ENCODE results near the gene TUBA3E.
"Not testable (repeated sequence)": the region's sequence is repeated elsewhere in the genome, so short reads cannot be mapped to it uniquely, and the experiment has no call there.

Gene TUBA3E

DNA sequence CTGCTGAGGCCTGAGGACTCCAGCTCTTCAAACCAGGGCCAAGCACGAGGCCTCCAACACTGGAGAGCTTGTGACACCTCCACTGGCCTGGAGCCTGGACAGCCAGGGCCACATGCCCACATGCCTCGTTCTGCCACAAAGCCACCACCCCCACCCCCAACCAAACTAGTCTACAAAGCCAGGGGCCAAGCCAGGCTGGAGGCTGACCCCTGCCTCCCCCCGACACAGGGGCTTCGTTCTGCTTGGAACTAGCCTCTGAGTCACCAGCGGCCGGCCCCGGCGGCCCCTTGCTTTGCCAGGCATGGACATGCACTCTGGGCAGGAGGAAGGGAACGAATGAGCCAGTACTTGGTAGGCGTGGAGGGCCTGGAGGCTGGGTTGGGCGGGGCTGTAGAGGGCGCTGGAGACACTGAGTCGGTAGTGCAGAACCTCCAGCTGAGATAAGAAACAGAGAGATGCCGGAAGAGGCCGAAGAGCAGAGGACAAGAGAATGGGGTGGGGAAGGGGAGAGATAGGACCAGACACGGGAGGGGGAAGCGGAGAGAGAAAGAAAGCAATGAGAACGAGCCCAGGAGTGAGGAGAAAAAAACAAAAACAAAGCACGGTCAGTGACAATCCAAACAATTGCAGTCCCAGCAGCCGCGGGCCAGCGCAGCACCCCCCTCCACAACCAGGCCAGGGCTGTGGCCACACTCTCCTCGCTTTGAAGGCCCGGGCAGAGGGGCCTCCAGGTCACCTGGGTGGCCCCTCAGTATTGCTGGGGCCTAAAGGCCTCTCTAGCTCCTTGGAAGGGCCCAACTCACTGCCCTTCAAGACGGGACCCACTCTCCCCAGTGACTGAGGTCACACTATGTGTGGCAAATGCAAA is 37.2 kb downstream of the TUBA3E start:
- DNase-seq = not testable (repeated sequence)

DNA sequence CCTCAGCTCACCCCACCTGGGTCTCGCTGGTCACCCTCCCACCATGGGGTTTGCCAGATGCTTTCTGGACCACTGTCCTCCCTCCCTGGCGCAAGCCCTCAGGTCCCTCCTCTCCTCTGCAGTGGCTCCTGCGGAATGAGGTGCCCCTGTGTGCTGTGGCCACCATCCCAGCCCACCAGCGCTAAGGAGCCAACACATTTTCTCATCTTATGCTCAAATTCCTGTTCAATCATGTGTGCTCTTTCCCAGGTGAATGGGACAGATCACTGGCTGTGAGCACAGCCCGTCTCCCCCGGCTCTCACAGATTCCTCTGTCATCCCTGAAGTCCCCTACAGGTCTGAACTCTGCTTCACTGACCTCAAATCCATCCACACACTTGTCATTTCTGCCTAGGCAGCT is 38.1 kb downstream of the TUBA3E start:
- no peak for DNase-seq

DNA sequence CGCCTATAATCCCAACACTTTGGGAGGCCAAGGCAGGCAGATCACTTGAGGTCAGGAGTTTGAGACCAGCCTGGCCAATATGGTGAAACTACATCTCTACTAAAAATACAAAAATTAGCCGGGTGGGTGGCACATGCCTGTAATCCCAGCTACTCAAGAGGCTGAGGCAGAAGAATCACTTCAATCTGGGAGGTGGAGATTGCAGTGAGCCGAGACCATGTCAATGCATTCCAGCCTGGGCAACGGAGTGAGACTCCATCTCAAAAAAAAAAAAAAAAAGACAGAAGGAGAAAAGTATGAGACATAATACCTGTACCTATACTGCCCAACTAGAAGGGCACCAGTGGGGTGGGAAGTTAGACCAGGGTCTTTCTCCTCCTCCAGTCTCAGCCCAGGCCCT is 38.9 kb downstream of the TUBA3E start:
- not testable (repeated sequence) for DNase-seq

DNA sequence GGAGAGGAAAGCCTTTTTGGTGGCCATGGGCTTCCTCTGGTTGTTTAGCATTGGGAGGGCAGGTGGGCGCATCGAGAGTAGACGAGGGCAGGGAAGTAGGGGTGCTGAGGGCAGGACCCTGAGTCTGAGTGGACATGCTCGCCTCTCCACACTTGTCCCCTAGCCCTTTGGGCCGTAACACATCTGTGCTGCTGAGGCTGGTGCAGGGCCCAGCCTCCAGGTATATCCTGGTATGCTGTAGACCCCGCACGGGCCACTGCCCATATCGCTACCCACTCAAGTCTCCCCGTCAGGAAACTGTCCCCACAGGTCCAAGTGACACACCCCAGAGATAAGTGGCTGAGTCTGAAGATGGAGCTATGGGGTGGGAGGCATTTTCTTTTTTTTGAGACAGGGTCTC is 39.6 kb downstream of the TUBA3E start:
- no peak for DNase-seq

DNA sequence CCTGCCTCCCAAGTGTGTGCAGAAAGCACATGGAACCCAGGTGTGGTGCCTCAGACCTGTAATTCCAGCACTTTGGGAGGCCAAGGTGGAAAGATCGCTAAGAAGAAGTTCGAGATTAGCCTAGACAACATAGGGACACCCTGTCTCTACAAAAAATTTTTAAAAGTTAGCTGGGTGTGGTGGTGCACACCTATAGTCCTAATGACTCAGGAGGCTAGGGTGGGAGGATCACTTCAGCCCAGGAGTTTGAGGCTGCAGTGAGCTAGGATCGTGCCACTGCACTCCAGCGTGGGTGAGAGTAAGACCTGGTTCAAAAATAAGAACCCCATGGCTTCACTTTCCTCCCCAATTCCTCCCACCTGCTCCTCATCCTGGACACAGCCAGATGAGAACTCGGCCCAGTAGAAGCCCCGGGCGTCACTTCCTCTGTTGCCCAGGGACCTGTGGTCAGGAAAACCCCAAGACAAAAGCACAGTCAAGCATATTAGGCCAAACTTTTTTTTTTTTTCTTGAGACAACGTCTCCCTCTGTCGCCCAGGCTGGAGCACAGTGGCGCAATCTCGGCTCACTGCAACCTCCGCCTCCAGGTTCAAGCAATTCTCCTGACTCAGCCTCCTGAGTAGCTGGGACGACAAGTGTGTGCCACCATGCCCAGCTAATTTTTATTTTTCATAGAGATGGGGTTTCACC is 40.3 kb downstream of the TUBA3E start:
- not testable (repeated sequence) for DNase-seq

DNA sequence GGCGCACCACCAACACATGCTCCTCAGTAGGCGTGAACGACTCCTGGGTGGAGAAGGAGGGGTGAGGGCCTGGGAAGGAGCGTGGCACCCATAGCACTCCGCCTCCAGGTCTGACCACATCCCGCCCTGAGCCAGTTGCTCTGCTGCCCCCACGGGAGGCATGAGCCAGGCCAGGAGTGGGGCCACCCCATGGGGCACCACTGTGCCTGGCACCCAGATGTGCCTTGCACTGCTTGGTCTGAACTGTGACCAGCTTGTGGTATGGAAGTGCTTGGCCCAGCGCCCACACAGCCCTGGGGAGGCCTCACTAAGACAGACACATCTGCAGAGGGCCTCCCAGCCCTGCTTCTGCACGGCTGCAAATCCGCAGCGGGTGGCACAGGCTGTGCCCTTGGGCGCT is 40.9 kb downstream of the TUBA3E start:
- DNase-seq = not testable (repeated sequence)

DNA sequence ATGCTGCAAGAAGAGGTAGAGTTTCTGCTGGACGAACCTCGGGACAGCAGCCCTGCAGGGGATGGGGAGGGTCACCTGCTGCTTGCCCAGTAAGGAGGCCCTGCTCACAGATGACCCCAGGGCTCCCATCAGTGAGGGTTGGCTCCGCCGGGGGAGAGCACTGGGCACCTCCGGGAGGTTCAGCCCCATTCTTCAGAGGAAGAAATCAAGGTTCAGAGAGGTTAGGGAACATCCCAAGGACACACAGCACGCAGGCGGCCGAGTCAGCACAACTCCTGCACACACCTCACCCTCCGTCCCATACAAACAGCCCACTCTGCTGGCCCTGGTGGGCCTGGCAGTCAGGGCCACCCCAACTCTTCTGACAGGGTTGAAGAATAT is 41.6 kb downstream of the TUBA3E start:
- no peak for DNase-seq

DNA sequence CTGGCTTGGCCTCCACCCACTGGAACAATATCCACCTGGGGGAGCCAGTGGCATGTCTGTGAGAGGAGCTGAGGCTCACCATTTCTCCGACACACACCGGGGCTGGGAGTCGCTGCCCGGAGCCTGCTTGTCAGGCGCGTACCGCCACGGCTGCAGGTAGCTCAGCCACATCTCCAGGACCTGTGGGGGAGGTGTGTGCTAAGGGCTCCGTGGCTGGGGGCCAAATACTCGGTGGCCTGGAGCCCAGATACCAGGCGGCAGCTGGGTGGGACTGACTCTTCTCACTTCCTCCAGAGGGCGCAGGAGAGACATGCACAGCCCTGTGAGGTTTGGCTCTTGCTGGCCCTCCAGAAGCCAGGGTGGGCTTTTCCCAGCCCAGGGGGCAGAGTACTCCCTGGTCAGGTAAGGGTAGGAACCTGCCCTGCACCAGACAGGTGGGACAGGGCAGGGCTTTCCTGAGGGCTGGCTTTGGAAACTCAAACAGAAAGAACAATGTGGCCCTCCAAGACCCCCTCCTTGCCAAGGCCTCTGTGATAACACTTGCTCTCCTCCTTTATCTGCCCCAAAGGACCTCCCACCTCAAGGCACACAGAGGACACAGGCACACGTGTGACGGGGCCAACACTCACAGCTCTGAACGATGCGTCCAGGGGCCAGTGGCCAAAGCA is 42.1 kb downstream of the TUBA3E start:
- DNase-seq = peak; percentile 19

DNA sequence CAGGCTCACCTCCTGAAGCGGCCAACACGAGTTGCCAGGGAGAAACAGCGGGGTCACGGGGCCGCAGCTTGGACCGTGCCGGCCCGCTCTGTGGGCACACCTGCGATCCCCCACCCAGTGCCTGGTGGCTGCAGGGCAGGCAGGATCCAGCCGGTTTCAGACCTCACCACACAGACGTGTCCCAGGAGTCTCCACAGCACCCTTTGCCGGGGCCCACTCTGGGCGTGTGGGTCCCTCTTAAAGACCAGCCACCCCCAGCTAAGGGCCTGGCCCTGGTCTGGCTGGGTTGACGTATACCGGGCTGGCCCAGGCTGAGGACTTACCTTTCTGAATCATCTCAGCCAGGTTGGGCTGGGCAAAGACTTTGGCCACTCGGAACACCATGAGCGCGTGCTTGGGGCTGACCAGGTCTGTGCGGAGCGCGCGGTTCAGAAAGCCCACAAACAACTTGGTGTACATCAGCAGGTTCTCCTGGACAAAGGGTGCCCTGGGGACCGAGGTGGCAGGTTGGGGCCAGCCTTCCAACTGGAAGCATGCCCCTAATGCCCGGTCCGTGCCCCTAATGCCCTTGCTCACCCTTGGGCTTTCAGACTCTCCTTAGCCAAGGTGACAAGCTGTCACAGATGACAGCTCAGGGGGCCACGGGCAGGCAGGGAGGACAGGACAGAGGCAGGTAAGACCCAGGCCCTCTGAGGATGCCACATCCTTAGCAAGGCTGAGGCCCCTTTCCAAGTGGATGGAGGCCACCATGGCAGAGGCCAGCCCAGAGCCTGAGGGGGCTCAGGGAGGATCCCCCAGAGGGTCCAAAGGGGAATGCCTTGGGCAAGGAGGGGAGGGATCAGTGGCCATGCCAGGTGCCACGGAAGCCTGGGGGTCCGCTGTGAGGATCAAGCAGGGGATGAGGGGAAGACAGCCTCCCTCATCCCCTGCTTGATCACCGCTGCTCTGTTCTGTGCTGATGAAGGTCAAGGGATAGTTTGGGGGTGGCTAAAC is 43.2 kb downstream of the TUBA3E start:
- no peak for DNase-seq

DNA sequence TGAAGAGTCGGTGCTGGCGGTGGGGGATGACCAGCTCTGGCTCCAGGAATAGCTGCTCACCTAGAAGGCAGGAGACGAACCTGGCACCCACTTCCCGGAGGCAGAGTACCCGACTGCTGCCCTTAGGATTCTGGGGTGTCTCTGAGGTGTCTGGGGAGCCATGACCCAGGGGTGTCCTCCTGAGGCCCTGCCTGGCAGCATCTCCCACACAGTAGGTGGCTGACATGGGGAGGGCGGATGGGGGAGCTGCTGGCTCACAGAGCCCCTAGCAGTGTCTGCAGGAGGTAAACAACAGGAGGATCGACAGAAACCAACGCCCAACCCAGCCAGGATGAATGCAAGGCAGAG is 43.8 kb downstream of the TUBA3E start:
- DNase-seq = not testable (repeated sequence)

DNA sequence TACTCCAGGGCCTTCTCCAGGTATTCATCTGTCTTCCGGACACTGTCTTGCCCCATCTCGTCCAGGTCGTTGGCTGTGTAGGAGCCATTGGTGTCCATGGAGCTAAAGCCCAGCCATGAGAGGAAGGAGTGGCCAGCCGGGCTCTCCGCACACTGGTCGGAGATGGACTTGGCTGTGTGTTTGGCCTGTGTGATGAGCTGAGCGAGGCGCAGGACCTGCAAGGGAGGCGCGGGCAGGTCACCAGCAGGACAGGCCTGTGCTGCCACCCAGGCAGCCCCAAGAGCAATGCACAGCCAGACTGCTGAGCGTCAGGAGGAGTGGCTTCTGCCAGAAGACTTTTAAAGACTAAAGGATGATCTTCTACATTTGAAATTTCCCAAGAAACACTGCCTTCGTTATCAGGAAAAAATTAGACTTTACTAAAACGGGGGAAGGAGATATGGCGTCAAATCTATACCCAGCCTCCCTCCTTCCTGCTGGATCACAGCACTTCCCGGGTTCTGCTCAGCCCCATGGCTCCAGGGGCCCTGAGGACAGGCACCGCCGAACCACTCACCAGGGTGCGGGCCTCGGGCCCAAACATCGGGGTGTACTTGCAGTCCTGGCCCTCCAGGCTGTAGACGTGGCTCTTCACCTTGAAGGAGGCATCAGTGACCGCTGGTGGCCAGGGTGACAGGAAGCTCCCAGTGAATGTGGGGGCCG is 44.4 kb downstream of the TUBA3E start:
- DNase-seq = not testable (repeated sequence)

DNA sequence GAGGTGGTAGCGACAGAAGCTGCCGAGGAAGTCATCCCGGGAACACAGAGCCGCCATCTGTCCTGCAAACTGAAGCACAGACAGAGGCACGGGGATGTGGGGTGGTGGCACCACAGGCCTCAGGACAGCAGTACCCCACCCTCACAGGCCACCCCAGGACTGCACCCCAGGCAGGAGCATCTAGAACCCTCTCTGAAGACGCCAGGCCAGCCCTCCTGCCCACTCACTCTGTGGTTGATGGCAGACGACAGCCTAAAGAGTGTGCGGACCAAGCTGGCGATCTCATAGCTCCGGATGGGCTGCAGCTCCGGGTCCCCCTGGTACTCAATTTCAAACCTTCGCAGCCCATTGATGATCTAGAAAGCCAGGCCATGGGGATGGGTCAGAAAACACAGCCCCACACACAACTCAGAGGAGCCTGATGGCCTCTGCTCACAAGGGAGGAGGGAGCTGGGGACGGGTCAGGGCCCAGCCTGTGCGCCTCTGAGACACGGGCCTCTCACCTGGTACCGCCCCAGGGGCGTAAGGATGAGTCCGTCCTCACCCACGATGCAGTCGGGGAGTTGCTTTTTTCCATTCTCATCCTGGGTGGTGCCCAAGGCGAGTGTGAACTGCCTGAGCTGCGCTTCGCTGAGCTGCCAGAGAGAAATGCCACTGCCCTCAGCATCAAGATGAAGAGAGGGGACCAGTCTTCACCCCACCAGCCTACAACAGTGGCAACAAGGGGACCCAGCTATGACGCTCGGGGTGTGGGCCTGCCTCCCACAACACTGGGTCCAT is 45.2 kb downstream of the TUBA3E start:
- DNase-seq = no peak

DNA sequence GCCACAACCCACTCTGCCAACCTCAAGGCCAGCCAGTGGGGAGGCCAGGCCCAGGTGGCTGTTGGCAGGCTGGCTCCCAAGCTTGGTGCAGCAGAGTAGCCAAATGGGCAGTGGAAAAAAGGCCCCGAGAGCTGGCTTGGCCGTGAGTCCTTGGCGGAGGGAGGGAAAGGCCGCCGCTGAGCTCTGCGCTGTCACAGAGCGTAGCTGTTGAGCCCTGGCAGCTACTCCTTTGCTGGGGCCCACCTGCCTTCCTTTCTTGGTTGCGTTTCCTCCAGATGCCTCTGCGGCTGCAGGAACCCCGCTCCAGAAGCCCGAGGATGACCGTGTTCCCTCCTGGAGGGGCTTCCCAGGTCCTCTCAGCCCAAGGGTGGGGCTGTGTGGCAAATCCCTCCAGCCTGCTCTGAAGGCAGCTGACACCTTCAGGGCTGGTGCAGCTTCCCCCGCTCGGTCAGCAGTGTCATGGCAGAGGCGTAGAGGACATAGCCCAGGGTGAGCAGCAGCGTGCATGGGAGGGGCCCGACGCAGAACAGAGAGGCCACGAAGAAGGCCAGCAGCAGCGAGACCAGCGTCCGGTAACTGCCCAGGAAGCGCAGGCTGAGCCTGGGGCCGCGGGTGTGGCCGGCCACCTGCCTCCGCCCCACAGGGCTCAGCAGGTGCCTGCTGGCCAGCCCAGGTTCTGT is 46.0 kb downstream of the TUBA3E start:
- not testable (repeated sequence) for DNase-seq

DNA sequence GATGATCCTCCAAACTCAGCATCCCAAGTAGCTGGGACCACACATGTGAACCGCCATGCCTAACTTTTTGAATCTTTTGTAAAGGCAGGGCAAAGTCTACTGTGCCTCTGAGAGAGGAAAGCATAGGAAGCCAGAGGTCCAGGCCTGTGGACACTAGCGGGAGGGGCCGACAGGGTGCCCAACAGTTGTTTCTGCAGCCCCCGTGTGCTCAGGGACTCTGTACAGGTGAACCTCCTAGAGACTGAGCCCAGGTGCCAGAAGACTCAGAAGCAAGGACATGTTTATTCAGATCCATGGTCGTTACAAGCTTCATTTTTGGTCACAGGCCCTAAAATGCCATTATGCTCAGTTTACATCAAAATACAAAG is 47.1 kb downstream of the TUBA3E start:
- DNase-seq = not testable (repeated sequence)

DNA sequence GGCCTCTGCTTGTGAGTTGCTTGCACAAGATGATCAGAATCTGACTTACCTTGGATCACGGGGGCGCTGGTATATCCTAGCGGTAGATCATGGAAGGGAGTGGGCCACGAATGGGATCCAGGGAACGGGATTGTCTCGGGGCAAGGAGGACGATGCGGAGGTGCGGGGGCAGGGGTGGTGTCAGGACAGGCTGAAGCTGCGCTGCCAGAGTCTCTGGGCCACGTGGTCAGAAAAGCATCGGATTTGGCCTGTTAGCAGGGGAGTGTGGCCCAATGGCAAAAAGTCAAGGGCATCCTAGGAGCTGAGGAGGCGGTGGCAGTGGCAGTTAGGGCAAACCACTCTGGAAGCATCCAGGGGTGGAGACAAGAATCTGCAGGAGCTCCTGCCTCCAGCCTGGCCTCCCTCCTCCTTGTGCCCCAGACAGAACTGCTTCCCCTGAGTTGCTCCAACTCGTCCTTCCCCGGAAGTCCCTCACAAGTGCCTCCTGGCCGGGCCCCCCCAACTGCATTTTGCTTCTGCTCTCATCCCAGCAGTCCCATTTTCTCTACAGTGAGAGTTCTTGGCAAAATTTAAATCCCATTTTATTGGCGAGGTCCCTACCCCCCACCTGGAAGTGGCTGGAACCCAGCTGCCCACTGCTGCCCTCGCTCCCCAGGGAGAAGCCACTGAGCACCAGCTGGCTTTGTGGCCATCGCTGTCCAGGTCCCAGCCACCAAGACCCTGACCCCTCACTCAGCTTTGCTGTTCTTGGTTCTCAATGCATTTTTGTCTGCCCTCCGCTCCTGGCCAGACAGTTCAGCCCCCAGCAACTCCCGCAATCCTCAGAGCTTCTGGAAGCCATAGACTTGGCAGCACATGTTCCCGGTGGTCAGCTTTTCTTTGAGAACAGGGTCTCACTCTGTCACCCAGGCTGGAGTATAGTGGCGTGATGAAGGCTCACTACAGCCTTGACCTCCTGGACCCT is 47.8 kb downstream of the TUBA3E start:
- DNase-seq = no peak

DNA sequence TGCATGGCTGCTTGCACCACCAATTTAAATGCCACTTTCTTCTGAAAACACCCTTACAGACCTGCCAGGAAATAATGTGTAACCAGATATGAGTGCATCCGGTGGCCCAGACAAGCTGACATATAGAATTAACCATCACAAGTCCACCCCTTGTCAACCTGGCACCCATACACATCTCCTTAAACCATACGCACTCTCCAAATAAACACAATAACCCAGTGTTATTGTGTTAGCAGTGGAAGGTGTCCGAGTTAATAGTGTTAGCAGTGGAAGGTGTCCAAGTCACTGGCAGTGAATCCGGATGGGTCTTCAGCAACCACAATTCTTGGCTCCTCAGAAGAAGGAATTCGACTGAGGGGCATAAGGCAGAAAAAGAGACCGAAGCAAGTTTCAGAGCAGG is 49.7 kb downstream of the TUBA3E start:
- DNase-seq = not testable (repeated sequence)

DNA sequence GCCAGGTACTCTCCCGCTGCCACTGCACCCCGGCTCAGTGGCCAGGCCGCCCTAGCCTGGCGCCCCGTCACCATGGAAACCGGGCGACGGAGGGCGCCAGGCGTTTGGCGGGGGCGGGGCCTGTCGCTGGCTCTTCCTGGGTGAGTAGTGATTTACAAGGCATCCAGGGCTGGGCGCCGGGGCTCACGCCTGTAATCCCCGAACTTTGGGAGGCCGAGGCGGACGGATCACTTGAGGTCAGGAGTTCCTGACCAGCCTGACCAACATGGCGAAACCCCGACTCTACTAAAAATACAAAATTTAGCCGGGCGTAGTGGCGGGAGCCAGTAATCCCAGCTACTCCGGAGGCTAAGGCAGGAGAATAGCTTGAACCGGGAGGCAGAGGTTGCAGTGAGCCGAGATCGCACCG is 53.2 kb downstream of the TUBA3E start, which contains the start of gene CCDC74B:
Gene CCDC74B, minus strand, starts transcription at position 107 of the 409 bp plus-strand sequence. CDS start 116 bp downstream, outside the sequence.
- DNase-seq = peak; percentile 21

DNA sequence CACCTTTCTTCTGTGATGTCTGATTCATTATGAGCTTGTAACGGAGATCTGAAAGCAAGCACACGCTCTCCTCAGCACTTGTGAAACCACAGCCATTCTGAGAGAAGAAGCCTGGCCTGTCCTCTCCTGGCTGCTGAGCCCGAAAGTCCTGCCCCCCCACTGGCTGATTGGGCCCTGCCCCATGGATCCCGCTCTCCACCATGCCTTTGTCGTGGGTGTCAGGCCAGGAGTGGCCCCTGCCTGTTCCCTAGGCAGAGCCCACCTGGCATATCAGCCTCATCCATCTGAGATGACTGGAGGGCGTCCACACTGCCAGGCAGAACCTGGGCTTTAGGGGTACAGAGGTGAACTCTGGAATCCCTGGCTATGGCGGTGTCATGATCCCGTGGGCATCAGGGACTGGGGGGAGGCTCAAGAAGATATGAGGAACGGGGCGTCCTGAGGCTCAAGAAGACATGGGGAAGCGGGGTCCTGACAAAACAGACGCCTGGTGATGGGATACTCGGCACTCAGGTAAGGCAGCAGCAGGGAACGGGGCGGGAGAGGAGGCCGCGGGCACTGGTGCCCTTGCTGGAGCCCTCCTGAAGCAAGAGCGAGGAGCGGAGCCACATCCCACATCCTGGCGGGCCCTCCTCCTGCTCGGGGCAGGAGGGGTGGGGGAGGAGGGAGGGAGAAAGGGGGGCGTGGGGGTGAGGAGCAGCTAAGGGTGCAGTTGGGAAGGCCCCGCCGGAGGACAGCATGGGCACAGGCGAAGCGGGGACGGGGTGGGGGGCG is 54.8 kb downstream of the TUBA3E start:
- DNase-seq = not testable (repeated sequence)
